GM21515 (cell line): Measurements from ENCODE around the gene TEDC2.
"Not testable (repeated sequence)": the region's sequence is repeated elsewhere in the genome, so short reads cannot be mapped to it uniquely, and the experiment has no call there.

Source experiments
- ATAC-seq: cut with Tn5 transposase; IDR thresholded peaks from one replicate; pipeline ENCODE4 v1.9.1; 2021; ENCODE audit not compliant: unreplicated experiment

Gene TEDC2

GRCh38 chr16:2475413-2476344 is 15.8 kb downstream of the TEDC2 start:
- peak; percentile 10 for ATAC-seq

GRCh38 chr16:2476345-2476720 is 16.4 kb downstream of the TEDC2 start:
- no peak for ATAC-seq

- no peak for ATAC-seq
Measured at GRCh38 chr16:2476741-2477140, 16.8 kb downstream of the TEDC2 start.

GRCh38 chr16:2477327-2477726 is 17.4 kb downstream of the TEDC2 start:
- ATAC-seq: no peak

- ATAC-seq: no peak
Measured at GRCh38 chr16:2478279-2478678, 18.4 kb downstream of the TEDC2 start.

- ATAC-seq: not testable (repeated sequence)
Measured at GRCh38 chr16:2479996-2480395, 20.1 kb downstream of the TEDC2 start.

DNA sequence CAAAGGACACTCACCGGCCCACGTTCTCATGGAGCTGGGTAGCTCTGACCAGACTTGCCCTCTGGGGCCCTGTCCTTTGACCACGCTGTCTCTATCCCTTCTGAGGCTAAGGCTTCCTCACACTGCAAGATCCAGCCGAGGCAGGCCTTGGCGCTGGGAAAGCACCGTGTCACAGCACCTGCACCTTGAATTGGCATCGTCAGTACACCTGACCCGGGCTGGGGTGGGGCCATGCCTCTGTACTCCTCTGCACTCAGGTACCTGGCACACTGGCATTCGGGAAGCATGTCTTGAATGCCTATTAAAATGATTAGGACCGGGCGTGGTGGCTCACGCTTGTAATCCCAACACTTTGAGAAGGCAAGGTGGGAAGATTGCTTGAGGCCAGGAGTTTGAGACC is 21.0 kb downstream of the TEDC2 start:
- no peak for ATAC-seq

- no peak for ATAC-seq
Measured at GRCh38 chr16:2481676-2482075, 21.8 kb downstream of the TEDC2 start.

GRCh38 chr16:2482249-2482648 is 22.3 kb downstream of the TEDC2 start:
- no peak for ATAC-seq

DNA sequence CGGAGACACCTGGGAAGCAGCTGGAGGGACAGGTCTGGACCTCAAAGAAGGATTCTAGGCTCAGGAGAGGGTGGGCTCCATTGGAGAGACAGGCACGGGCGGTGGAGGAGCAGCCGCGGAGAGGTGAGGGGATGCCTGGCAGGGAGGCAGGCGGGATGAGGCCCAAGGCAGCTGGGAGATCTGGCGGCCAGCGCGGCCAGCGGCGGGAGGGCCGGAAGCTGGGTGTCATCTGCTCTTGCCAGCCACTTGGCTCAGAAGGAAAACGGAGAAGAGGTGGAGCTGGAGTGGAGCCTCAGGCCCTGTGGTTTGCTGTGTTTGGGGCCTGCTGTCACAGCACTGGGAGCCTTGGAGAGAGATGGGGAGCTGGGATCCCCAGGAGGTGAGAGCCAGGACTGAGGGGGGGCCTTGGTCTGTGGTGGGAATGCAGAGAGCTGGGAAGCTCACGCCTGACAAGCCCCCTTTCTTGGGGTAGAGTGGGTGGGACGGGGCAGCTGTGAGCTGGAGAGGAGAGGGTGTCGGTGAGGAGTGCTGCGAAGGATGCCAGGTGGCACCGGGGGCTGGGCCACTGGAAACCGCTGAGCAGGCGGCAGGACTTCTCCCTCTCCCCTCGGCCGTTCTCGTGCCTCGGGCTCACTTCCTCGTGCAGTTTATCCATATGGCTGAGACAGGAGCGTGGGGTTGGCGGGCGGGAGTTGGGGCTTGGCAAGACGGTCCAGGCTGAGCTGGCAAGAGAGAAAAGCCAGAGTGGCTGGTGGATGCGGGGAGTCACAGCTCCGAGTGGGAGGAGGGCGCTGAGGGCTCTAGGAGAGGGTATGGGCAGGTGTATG is 23.0 kb downstream of the TEDC2 start:
- no peak for ATAC-seq

DNA sequence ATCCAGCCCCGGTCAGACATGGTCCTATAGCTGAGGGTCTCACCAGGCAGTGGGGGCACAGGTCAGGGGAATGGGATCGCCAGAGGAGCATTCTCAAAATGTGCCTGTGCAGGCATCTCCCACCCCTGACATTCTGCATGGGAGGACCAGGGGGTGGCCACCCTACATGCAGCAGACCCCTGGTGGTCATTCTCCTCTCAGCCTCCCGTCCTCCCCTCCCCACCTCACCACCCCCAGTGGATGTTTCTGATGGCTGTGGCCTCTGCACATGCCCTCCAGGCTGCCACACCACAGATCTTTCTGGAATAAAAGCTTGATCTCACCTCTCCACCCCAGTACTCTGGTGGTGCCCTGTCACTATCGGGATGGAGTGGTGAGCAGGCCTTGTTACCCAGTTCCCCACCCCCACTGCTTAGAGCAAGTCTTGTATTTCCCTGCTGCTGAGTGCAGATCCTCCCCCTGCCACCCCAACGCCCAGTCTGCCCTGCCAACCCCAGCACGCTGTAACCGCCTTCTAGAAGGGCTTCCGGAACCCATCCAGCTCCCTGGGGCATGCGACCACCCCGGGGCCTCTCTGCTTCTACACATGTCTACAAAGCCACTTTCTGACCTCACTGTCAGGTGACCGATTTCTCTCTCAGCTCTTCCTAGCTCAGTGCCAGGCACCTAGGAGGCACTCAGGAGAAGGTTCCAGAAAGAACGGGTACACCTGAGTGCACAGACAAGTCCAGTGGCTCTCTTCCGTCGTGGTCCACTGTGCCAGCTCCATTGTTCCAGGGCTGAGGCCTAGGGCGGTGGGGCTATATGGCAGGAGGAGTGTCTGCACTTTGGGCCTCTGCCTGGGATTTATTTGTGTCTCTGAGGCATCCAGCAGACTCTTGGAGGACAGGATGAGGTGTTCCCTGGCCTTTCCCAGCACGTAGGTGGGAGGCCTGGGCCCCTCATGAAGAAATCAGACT is 24.3 kb downstream of the TEDC2 start:
- no peak for ATAC-seq

- no peak for ATAC-seq
Measured at GRCh38 chr16:2484898-2485508, 25.1 kb downstream of the TEDC2 start.

- no peak for ATAC-seq
Measured at GRCh38 chr16:2485811-2486507, 26.1 kb downstream of the TEDC2 start.

DNA sequence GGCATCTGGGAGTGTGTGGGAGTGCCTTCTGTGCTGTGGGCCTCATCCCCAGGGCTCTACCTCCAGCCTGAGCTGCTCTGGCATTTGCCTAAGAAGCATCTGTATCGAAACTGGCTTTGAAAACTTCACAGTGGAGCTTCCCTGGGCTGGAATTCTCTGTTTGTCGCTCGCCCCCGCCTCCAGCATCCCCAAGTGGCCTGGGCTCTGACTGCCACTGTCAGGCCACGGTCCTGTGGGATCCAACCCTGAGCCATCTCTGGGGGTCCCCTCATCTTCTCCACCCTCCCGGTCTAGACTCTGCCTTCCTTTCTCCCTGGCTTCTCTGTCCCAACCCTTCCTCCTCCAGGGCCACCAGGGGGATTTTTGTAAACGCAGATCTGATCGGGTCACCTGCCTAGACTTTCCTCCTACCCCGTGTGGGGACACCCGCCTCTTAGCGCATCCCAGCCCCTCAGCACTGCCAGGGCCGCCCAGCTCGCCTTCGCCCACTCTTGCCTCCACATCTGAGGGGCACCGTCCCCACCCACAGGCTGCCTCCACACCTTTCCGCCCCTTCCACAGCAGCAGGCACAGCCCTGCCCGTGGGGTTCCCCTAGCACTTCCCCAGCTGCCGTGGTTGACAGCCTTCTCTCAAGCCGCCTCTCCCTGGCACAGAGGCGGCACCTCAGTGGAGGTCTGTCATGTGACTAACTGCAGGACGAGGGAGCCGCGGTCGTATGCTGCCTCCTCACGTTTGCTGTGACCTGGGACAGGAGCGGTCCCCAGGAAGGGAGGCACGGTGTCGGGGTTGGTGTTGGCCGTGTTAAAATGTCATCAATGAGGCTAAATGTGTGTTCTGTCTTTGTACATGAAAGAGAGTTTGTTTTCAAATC is 27.0 kb downstream of the TEDC2 start:
- no peak for ATAC-seq

DNA sequence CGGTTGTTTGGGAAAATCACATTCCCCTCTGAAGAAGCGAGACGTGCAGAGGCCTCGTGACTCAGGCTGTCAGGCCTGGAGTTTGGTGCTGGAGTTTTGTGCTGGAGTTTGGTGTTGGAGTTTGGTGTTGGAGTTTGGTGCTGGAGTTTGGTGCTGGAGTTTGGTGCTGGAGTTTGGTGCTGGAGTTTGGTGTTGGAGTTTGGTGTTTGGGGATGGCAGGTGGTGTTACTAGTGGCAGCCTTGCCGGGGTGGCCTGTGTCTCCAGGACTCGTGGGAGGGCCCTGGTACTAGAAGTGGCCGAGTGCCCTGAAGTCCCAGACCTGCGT is 27.6 kb downstream of the TEDC2 start:
- no peak for ATAC-seq

DNA sequence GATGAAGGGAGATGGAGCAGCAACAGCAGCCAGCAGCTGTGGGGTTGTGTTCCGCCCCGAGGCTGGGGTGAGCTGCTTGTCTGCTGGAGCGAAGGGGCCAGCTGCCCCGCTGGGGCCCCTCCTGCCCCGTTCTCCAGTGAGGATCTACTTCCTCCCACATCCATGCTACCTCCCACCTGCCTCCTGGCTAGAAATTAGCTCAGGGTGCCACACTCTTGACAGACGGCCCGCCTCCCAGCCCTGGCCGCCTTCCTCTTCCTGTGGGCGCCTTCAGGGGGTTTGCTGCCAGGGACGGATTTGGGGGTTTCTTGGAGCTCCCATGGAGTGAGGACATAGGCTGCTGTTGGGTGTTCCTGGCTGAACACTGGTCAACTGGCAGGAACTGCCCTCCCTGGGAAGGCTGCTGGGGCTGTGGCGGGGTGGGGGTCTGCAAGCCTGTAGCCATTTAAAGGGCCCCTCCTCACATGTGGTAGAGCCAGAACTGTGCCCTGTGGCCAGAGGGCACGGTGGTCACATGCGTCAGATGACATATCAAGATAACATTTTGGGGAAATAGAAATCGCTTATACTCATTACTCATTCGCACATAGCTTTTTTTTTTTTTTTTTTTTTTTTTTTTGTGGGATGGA is 28.1 kb downstream of the TEDC2 start:
- ATAC-seq: no peak

GRCh38 chr16:2489581-2489980 is 29.7 kb downstream of the TEDC2 start:
- ATAC-seq: no peak
